Prostate gland (tissue), 2 donors: ENCODE measurements around the gene IP6K2. TPM values are rescaled to one million over a fixed set of nuclear protein-coding genes. Genes with fewer than 3 reads are reported as not detected.

ENCODE experiments used
- DNase-seq: peaks from one replicate; pipeline ENCODE4 v3.0.0-alpha.2; 2019; ENCODE audit warnings: low spot score
- H3K27ac ChIP-seq, 2 donors: fragments of 200-600 bp; sonication (generic); 2 replicates each; pipeline ENCODE4 v1.5.1; 2017 to 2019
- H3K27me3 ChIP-seq: fragments of 200-600 bp; sonication (generic); replicated peaks from 2 replicates; pipeline ENCODE4 v1.5.1; 2019; ENCODE audit not compliant: insufficient read depth
- H3K36me3 ChIP-seq, 2 donors: fragments of 200-600 bp; sonication (generic); 1 replicate in 1 of 2; 2 replicates in 1 of 2; pipeline versions ENCODE4 v1.5.1 to v1.8.1; 2017 to 2019
- H3K4me1 ChIP-seq: fragments of 200-600 bp; sonication (generic); replicated peaks from 2 replicates; pipeline ENCODE4 v1.5.1; 2019
- H3K4me3 ChIP-seq, 2 donors: fragments of 200-600 bp; sonication (generic); 2 replicates each; pipeline ENCODE4 v1.5.1; 2017 to 2019
- H3K9me3 ChIP-seq: fragments of 200-600 bp; sonication (generic); 2 replicates; pipeline ENCODE4 v1.5.1; 2017
- CTCF ChIP-seq, 4 experiments: fragments of 200-600 bp in 2 of 4; fragments of 450-650 bp in 2 of 4; sonication (generic) in 2 of 4; IDR thresholded peaks; 1 replicate in 3 of 4; 2 replicates in 1 of 4; pipeline ENCODE4 v1.5.1; 2016 to 2019; ENCODE audit warnings: antibody characterized with exemption in 4 of 4, mild to moderate bottlenecking in 2 of 4, moderate library complexity in 2 of 4
- POLR2A ChIP-seq: fragments of 450-650 bp; IDR thresholded peaks from one replicate; pipeline ENCODE4 v1.6.1; 2016; ENCODE audit warnings: antibody characterized with exemption, mild to moderate bottlenecking
- POLR2AphosphoS5 ChIP-seq: sonication (generic); formaldehyde crosslinking; IDR thresholded peaks from one replicate; pipeline ENCODE4 v1.6.1; 2017; ENCODE audit warnings: antibody characterized with exemption
- WGBS: methylation state at CpG from one replicate; pipeline ENCODE4 v1.1.5; 2018; 5-methylcytosine and 5-hydroxymethylcytosine counted together
- intact Hi-C: fragments of 100-400 bp; cut with DNase I; formaldehyde crosslinking; loops from one replicate; pipeline ENCODE4 v1.14.2; 2022
- total RNA-seq, 2 donors: library from RNA; depleted of rRNA; stranded (reverse); fragments of >200 nt; gene quantifications; one replicate each; pipeline ENCODE4 v1.1.0, GENCODE V29; 2016

IP6K2 gene
- total RNA-seq, 2 donors from 2014 or later, result 112 to 165 TPM

- Histone ChIP-seq H3K27ac (peak overlapping the region; percentile 68 to 74), H3K36me3 (no peaks in the 10 kb centered on the region), H3K4me3 (peak overlapping the region; percentile 47 to 54), H3K9me3 (no peaks in the 10 kb centered on the region), H3K27me3 (no peaks in the 10 kb centered on the region), H3K4me1 (no peaks in the 10 kb centered on the region)
- 61% methylated on average over 33 of the region's 45 CpGs for WGBS
- DNase-seq, result no peak
- intact Hi-C loops, result no loop called here
- TF ChIP-seq POLR2A, result no peak
Measured at GRCh38 chr3:48656841-48657281, 60.2 kb downstream of the IP6K2 start.

- Histone ChIP-seq H3K27me3 (no peaks in the 10 kb centered on the region), H3K27ac (peak overlapping the region; percentile 68 to 74), H3K4me1 (no peaks in the 10 kb centered on the region), H3K9me3 (no peaks in the 10 kb centered on the region), H3K4me3 (peak overlapping the region; percentile 47 to 54), H3K36me3 (no peaks in the 10 kb centered on the region)
- WGBS, result 3% methylated on average over 74 of the region's 94 CpGs
- TF ChIP-seq CTCF (IDR thresholded peaks at IDR 0.05) (peak; percentile 29 to 93 (median 74)), POLR2AphosphoS5 (peak; percentile 64), POLR2A (no peak)
- DNase-seq, result peak; percentile 69
- intact Hi-C loops, result no loop called here
Measured at GRCh38 chr3:48656061-48656840, 60.8 kb downstream of the IP6K2 start.

GRCh38 chr3:48655606-48656005 lies 61.4 kb downstream of the IP6K2 start:
- no peaks in the 10 kb centered on the region for H3K4me1 ChIP-seq
- H3K27ac ChIP-seq, result peak overlapping the region; percentile 68 to 74

GRCh38 chr3:48655063-48655462 lies 62.0 kb downstream of the IP6K2 start:
- H3K4me3 ChIP-seq, result no peak overlapping the region
- H3K4me1 ChIP-seq, result no peaks in the 10 kb centered on the region
- intact Hi-C loops, result no loop called here
- H3K36me3 ChIP-seq, result no peaks in the 10 kb centered on the region
- no peaks in the 10 kb centered on the region for H3K27me3 ChIP-seq
- no peak for TF ChIP-seq POLR2AphosphoS5
- TF ChIP-seq POLR2A, result no peak
- TF ChIP-seq CTCF (IDR thresholded peaks at IDR 0.05), result no peak
- no peak overlapping the region for H3K27ac ChIP-seq
- no peaks in the 10 kb centered on the region for H3K9me3 ChIP-seq
- 89% methylated on average over 12 of the region's 12 CpGs for WGBS
- DNase-seq, result no peak

More at GRCh38 chr3:48655606-48656005, 61.4 kb downstream of the IP6K2 start:
- WGBS, result 15% methylated on average over 30 of the region's 30 CpGs
- Histone ChIP-seq H3K36me3 (no peaks in the 10 kb centered on the region), H3K4me3 (peak overlapping the region; percentile 47 to 54), H3K27me3 (no peaks in the 10 kb centered on the region), H3K9me3 (no peaks in the 10 kb centered on the region)
- TF ChIP-seq POLR2AphosphoS5 (no peak), POLR2A (no peak), CTCF (IDR thresholded peaks at IDR 0.05) (no peak)
- intact Hi-C loops, result no loop called here
- DNase-seq, result no peak

- H3K36me3 ChIP-seq, result no peaks in the 10 kb centered on the region
- no peak overlapping the region for H3K4me3 ChIP-seq
- no peak overlapping the region for H3K27ac ChIP-seq
- intact Hi-C loops, result no loop called here
- H3K4me1 ChIP-seq, result no peaks in the 10 kb centered on the region
- H3K27me3 ChIP-seq, result no peaks in the 10 kb centered on the region
- no peak for DNase-seq
- TF ChIP-seq POLR2AphosphoS5 (no peak), CTCF (IDR thresholded peaks at IDR 0.05) (no peak), POLR2A (no peak)
- 93% methylated on average over 15 of the region's 15 CpGs for WGBS
- no peaks in the 10 kb centered on the region for H3K9me3 ChIP-seq
Measured at GRCh38 chr3:48652923-48653715, 63.9 kb downstream of the IP6K2 start.
